OCI-M1 (cell line): Measurements from ENCODE around the gene MRGPRD.
"Not testable (repeated sequence)": the region's sequence is repeated elsewhere in the genome, so short reads cannot be mapped to it uniquely, and the experiment has no call there.

Source experiments
- DNase-seq: peaks from one replicate; lab custom pipeline; 2025; lab: John Stamatoyannopoulos, UW

MRGPRD gene

GRCh38 chr11:69005631-69006368, 25.0 kb upstream of the MRGPRD start:
- no peak for DNase-seq

- DNase-seq, result no peak
Measured at GRCh38 chr11:69005183-69005630, 24.4 kb upstream of the MRGPRD start.

GRCh38 chr11:69004411-69005182, 23.8 kb upstream of the MRGPRD start:
- no peak for DNase-seq

GRCh38 chr11:69003866-69004367, 23.1 kb upstream of the MRGPRD start:
- DNase-seq, result no peak

- no peak for DNase-seq
Measured at GRCh38 chr11:69003301-69003865, 22.6 kb upstream of the MRGPRD start.

- DNase-seq, result no peak
Measured at GRCh38 chr11:69002570-69003231, 21.9 kb upstream of the MRGPRD start.

- DNase-seq, result no peak
Measured at GRCh38 chr11:69002110-69002569, 21.4 kb upstream of the MRGPRD start.

GRCh38 chr11:69001243-69002081, 20.7 kb upstream of the MRGPRD start:
- DNase-seq, result no peak

GRCh38 chr11:69000831-69001242, 20.1 kb upstream of the MRGPRD start:
- DNase-seq, result peak; percentile 65

GRCh38 chr11:69000391-69000790, 19.6 kb upstream of the MRGPRD start:
- no peak for DNase-seq

GRCh38 chr11:68999748-69000355, 19.1 kb upstream of the MRGPRD start:
- not testable (repeated sequence) for DNase-seq

GRCh38 chr11:68999093-68999747, 18.4 kb upstream of the MRGPRD start:
- DNase-seq, result no peak

GRCh38 chr11:68998390-68998911, 17.7 kb upstream of the MRGPRD start:
- DNase-seq, result peak; percentile 93

- DNase-seq, result no peak
Measured at GRCh38 chr11:68997995-68998348, 17.2 kb upstream of the MRGPRD start.

- DNase-seq, result no peak
Measured at GRCh38 chr11:68997124-68997994, 16.6 kb upstream of the MRGPRD start.

- no peak for DNase-seq
Measured at GRCh38 chr11:68996376-68997123, 15.8 kb upstream of the MRGPRD start.

- no peak for DNase-seq
Measured at GRCh38 chr11:68994894-68995285, 14.1 kb upstream of the MRGPRD start.

- no peak for DNase-seq
Measured at GRCh38 chr11:68994161-68994893, 13.5 kb upstream of the MRGPRD start.
